GM12891 (cell line): Measurements from ENCODE around the gene DNAI1.

ENCODE experiments used
- DNase-seq: peaks from one replicate; pipeline ENCODE4 v3.0.0; 2011; ENCODE audit warnings: low spot score; ENCODE audit not compliant: insufficient read length
- FAIRE-seq: peaks from 2 replicates; lab custom pipeline; 2011; peaks lifted over from hg19 to GRCh38; lab: Jason Lieb, UNC
- PAX5 ChIP-seq: IDR thresholded peaks from 2 replicates; pipeline ENCODE4 v1.6.1; 2011; ENCODE audit warnings: low read length, moderate library complexity, mild to moderate bottlenecking; ENCODE audit not compliant: insufficient read depth, severe bottlenecking
- POLR2A ChIP-seq: IDR thresholded peaks from 2 replicates; pipeline ENCODE4 v1.6.1; 2011; ENCODE audit warnings: low read depth, low read length, control low read depth
- POLR2AphosphoS5 ChIP-seq: IDR thresholded peaks from 2 replicates; pipeline ENCODE4 v1.6.1; 2011; ENCODE audit warnings: low read depth, low read length, control low read depth
- POU2F2 ChIP-seq: IDR thresholded peaks from 2 replicates; pipeline ENCODE4 v1.6.1; 2011; ENCODE audit warnings: low read depth, mild to moderate bottlenecking, control low read depth, low read length, moderate library complexity
- SPI1 ChIP-seq: IDR thresholded peaks from 2 replicates; pipeline ENCODE4 v1.6.1; 2011; ENCODE audit warnings: low read depth, low read length, control low read depth
- TAF1 ChIP-seq: IDR thresholded peaks from 2 replicates; pipeline ENCODE4 v1.6.1; 2011; ENCODE audit warnings: low read depth, low read length, control low read depth

DNAI1 gene

DNA sequence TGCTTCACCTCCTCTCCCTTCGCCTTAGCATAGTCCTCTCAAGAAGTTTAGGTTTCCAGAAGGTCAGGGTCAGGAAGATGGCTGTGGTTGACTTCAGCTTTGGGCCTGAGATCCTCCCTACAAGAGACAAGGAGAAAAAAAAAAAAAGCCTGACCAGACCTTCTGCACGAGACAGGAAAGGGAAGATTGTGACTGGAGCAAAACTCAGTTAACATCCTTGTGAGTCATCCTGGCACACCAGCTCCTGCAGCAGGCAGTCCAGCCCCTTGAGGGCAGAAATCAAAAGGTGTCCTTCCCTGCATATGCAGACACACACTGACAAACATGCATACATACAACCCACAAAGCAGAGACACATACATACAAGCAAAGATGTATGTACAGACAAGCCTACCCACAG, 82.2 kb downstream of the DNAI1 start:
- no peak for TF ChIP-seq POLR2AphosphoS5
- no peak for TF ChIP-seq SPI1
- TF ChIP-seq POLR2A: no peak
- no peak for TF ChIP-seq POU2F2
- no peak for TF ChIP-seq TAF1
- FAIRE-seq (no peak), DNase-seq (no peak)

DNA sequence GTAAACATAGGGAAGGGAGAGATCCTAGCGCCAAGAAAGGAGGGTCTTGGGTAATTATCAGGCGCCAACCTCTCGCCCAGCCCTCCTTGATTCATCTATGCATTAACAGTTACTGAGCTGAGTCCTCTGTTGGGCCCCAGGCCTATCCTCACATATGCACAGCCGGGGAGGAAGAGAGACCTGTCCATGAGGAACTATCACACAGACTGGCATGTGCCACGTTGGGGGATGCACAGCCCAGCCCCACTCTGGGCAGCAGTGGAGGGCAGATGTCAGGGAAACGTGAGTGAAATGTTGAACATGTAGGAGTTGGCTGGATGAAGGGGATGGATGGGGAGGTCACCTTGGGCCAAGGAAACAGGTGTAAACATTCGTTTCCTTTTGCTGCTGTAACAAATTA, 82.9 kb downstream of the DNAI1 start:
- FAIRE-seq (no peak), DNase-seq (no peak)
- TF ChIP-seq SPI1: no peak
- TF ChIP-seq TAF1: no peak
- TF ChIP-seq POLR2AphosphoS5: no peak
- no peak for TF ChIP-seq PAX5
- no peak for TF ChIP-seq POLR2A
- TF ChIP-seq POU2F2: no peak

DNA sequence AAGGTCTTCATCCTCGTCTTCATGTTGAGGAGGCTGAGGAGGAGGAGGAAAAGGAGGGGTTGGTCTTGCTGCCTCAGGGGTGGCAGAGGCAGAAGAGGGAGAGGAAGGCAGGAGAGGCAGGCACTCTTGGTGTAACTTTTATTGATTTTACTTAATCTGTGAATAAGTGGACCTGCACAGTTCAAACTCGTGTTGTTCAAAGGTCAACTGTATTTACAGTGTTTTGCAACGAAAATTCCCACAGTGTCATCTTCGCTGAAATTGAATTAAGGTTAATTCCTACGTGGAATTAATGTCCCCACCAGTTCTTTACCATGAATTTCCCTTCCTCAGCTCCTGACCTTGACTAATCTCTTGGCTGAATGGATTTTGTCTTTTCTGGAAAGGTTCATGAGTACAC, 85.4 kb downstream of the DNAI1 start:
- FAIRE-seq (no peak), DNase-seq (no peak)
- TF ChIP-seq TAF1 (no peak), POLR2A (no peak), POLR2AphosphoS5 (no peak), SPI1 (no peak), POU2F2 (no peak), PAX5 (no peak)

DNA sequence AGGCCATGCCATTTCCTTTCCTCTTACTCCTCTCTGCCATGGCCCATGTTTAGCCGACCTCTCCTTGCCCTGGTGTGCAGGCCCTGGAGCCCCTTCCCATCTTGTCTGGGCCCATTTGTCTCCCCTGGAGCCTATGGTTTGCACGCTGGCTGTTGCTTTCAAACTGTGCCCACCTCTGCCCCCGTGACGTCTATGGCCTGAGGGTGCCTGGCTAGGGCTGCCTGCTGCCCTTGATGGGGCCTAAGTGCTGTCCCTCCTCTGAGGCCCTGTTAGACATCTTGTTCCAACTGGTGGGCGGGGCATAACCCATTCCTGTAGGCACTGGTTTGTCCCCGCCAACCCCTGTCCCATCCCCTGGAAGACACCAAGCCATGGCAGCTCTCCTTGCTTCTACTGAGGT, 86.9 kb downstream of the DNAI1 start:
- DNase-seq: no peak
- no peak for TF ChIP-seq PAX5
- TF ChIP-seq SPI1: no peak
- TF ChIP-seq TAF1: no peak
- TF ChIP-seq POLR2A: no peak
- no peak for TF ChIP-seq POLR2AphosphoS5
- no peak for TF ChIP-seq POU2F2
- FAIRE-seq: no peak

DNA sequence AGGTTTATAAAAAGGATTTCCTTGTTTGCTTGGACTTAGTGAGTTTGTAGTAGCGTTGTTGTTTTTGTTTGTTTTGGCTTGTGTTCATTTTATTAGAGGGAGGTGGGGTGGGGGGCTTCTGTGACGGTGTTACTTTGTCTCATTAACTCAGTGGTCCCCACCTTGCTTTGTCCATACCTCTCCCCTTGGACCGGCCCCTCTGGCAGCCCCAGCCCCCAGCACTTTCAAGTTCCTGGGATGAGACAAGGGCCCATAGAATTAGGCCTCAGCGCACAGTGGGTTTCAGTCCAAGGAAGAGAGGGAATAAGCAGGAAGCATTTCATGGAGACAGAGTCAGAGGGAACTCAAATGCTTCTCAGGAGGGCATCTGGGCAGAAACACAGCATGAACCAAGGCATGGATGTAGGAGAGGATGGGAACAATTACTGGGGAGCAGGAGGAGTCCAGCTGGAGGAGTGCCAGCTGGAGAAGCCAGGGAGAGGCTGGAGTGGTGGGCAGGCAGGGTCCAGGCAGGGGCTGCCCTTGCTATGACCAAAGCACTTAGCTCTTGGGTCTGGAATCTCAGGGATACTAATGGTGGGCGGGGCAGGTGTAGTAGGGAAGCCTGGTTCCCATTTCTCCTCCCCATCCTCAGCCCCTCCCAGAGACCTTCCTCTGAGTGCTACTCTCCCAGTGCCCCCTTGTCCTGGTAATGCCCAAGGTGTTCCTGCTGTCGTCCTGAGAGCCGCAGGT, 87.7 kb downstream of the DNAI1 start:
- no peak for TF ChIP-seq POLR2AphosphoS5
- TF ChIP-seq POLR2A: no peak
- no peak for TF ChIP-seq POU2F2
- no peak for TF ChIP-seq TAF1
- no peak for TF ChIP-seq SPI1
- TF ChIP-seq PAX5: no peak
- FAIRE-seq: no peak
- DNase-seq: no peak

DNA sequence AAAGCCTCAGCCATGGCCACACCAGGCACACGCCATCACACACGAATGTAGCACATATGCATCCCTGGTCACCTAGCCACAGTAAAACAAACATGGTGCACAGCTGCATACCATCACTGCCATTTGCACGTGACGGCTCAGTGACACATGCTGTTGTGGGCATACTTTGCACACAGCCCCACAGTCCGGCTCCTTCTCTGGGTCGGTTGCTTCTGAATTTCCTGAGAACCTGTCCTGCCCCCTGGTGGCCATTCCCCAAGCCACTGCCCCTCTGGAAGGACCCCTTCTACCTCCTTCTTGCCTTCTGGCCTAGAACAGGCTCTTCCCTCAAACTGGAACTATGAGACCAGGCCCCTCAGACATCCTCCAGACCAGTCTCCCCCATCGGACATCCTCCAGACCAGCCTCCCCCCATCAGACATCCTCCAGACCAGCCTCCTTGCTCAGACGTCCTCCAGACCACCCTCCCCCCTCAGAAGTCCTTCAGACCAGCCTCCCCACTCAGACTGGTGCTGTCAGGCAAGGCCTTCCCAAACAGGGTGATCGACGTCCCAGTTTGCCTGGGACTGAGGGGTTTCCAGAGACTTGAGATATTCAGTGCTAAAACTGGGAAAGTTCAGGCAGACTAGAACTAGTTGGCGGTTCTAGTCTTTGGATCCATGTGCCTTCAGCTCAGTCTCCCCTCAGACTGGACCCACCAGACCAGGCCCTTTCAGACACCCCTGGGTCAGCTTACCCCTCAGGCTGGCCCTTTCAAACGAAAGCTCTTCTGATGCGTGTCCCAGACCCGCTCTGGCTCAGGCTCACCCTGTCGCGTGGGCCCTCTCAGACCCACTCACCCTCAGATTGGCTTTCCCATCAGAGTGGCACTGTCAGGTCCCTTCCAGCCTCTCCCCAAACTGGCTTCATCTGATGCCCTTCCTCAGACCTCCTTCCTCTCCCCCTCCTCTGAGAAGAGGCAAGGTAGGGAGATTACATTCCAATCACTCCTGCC, 88.5 kb downstream of the DNAI1 start:
- FAIRE-seq: peak; percentile 69
- no peak for DNase-seq
- TF ChIP-seq SPI1: no peak
- TF ChIP-seq PAX5: no peak
- no peak for TF ChIP-seq POU2F2
- TF ChIP-seq POLR2A: no peak
- TF ChIP-seq TAF1: no peak
- no peak for TF ChIP-seq POLR2AphosphoS5

DNA sequence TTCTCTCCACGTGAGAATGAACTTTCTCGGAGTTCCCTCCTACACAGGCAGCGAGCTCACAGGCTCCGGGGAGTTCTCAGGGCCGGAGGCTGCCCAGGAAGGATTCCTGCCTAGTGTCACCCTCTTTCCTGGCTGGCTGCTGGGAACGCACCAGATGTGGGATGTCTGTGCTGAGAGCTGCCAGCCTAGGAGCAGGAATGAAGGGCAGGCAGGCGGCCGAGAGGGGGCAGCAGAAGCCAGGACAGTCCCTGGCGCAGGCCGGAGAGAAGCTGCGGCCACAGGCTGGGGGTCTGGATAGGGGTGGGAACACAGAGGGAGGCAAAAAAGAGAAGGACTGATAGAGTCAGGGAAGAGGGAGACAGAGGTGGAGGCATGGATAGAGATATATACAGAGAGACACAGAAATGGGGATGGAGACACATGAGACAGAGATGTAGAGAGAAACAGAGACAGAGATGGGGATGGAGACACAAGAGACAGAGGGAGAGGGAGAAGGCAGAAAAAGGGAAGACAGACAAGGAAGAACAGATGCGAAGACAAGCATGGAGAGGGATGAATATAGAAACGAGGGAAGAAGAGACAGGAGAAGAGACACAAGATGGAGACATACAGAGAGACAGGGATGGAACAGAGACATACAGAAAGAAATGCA, 89.5 kb downstream of the DNAI1 start:
- DNase-seq (no peak), FAIRE-seq (peak; percentile 82)
- TF ChIP-seq PAX5: no peak
- no peak for TF ChIP-seq TAF1
- TF ChIP-seq POLR2AphosphoS5: no peak

DNA sequence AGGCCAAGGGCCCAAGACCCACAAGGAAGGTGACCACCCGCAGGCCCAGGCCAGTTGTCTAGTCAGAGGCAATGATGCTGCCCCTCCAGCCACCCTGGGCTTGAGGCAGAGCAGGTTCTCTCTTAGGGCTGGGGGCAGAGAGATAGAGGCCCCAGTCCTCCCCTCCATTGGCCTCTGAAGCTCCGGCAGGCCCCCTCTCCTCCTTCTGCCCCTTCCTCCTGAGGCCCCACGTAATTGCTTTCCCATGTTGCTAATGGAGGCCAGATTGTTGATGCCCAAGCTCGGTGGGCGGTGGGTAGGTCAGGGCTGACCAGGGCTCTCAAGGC, 90.8 kb downstream of the DNAI1 start:
- FAIRE-seq (no peak), DNase-seq (no peak)
- TF ChIP-seq SPI1 (no peak), POLR2A (no peak), PAX5 (no peak), POLR2AphosphoS5 (no peak), POU2F2 (no peak), TAF1 (no peak)

DNA sequence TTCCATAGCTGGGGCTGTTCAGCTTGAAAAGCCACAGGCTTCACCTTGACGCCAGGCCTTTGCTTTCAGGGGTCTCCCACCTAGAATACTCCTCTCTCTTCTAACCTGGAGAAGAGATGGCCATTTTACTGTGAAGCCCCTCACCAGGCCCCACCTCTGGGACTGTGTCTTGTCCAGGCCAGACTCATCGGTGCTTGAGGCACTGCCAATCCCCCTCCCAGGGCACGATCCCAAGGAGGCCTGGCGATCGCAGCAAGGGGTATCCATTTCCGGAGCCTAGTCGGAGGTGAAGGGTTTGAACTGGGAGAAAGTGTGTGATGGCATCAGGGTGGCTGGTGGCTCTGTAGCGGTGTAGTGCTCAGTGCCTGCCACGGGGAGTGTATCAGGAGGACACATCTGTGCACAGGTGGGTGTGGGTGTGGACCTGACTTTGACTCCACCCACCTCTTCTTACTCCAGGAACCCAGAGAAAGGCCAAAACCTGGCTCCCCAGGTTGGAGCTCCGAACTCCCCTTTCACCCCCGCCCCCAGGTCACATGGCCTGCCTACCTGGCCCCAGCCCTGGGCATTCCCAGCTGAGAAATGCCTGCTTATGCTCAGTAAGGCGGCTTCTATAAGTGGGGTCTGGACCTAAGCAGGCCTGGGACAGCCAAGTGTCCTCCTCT, 91.5 kb downstream of the DNAI1 start:
- TF ChIP-seq POU2F2 (no peak), TAF1 (no peak), POLR2AphosphoS5 (no peak), SPI1 (no peak), POLR2A (no peak), PAX5 (no peak)
- FAIRE-seq (no peak), DNase-seq (no peak)
